ENCODE data around the gene CCSAP.

DNA sequence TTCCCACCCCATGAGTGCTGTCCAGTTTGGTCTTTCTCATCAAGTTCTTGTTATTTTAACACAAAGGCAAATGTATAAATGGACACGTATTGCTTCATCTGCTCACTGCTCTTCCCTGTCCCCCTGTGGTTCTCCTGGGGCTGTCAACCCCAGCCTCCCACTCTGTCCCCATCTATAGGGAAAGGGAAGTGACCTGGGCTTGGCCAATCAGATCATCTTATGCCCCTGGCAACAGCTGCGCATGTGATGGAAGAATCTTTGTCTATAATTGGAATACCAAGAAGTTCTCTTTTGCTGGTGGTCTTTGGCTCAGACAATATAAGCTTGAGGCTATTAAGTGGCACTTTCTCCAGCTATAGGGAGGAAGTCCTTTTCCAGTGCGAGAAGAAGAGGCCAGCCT is 4.7 kb upstream of the CCSAP start:
- no peak for TF ChIP-seq POLR2AphosphoS5 (IDR thresholded peaks at IDR 0.05; ENCODE audit: low read depth, low read length)
- TF ChIP-seq, protein P1, sequence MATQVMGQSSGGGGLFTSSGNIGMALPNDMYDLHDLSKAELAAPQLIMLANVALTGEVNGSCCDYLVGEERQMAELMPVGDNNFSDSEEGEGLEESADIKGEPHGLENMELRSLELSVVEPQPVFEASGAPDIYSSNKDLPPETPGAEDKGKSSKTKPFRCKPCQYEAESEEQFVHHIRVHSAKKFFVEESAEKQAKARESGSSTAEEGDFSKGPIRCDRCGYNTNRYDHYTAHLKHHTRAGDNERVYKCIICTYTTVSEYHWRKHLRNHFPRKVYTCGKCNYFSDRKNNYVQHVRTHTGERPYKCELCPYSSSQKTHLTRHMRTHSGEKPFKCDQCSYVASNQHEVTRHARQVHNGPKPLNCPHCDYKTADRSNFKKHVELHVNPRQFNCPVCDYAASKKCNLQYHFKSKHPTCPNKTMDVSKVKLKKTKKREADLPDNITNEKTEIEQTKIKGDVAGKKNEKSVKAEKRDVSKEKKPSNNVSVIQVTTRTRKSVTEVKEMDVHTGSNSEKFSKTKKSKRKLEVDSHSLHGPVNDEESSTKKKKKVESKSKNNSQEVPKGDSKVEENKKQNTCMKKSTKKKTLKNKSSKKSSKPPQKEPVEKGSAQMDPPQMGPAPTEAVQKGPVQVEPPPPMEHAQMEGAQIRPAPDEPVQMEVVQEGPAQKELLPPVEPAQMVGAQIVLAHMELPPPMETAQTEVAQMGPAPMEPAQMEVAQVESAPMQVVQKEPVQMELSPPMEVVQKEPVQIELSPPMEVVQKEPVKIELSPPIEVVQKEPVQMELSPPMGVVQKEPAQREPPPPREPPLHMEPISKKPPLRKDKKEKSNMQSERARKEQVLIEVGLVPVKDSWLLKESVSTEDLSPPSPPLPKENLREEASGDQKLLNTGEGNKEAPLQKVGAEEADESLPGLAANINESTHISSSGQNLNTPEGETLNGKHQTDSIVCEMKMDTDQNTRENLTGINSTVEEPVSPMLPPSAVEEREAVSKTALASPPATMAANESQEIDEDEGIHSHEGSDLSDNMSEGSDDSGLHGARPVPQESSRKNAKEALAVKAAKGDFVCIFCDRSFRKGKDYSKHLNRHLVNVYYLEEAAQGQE (IDR thresholded peaks at IDR 0.05; ENCODE audit: insufficient read depth in 1 of 2, low read depth in 2 of 2, low read length in 2 of 2), result no peak
- no peak for TF ChIP-seq SIN3A (IDR thresholded peaks at IDR 0.05; ENCODE audit: borderline replicate concordance, insufficient read depth, low read length)
- TF ChIP-seq TAF1 (IDR thresholded peaks at IDR 0.05; ENCODE audit: borderline replicate concordance, insufficient read depth, low read length), result no peak
- no peak for TF ChIP-seq FOXP2 (optimal IDR thresholded peaks at IDR 0.05; ENCODE audit: borderline replicate concordance, extremely low read depth, extremely low read length, insufficient read depth)

All from PFSK-1 (cell line).